Cardiac fibroblast (primary cell): ENCODE results near the gene TMEM143.
"Not testable (repeated sequence)": the region's sequence is repeated elsewhere in the genome, so short reads cannot be mapped to it uniquely, and the experiment has no call there.

Source experiments
- DNase-seq, 2 donors: peaks; one replicate each; pipeline versions ENCODE4 v3.0.0 to v3.0.0-alpha.2; 2010; ENCODE audit warnings: low read depth in 2 of 2
- H3K4me3 ChIP-seq, 2 donors: replicated peaks in 1 of 2; 1 replicate in 1 of 2; 2 replicates in 1 of 2; pipeline ENCODE4 v1.5.1; 2011; ENCODE audit warnings: low read depth in 2 of 2, low read length in 2 of 2, mild to moderate bottlenecking in 2 of 2, moderate library complexity in 1 of 2
- TF ChIP-seq, protein P1 (sequence below): IDR thresholded peaks from one replicate; pipeline ENCODE4 v1.5.1; 2011; ENCODE audit warnings: low read depth, mild to moderate bottlenecking, low read length, inconsistent platforms

TMEM143 gene

DNA sequence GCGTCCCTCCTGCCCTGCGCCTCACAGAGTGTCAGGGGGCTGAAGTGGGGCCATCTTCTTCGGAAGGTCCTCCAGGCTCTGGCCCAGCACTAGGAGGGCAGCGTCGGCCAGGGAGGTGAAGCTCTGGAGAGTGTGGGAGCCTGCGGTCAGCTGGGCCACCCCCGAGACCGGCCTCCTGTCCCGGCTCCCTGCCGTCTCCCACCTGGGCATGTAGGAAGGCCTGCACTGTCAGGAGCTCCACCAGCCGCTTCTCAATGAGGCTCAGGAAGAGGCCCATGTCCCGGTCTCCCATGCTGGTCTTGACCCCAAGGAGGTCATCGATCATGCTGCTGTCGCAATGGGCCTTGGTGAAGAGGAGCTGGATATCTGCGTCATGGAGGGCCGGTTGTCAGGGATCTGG lies 65.8 kb downstream of the TMEM143 start:
- no peak for DNase-seq
- TF ChIP-seq, protein P1, sequence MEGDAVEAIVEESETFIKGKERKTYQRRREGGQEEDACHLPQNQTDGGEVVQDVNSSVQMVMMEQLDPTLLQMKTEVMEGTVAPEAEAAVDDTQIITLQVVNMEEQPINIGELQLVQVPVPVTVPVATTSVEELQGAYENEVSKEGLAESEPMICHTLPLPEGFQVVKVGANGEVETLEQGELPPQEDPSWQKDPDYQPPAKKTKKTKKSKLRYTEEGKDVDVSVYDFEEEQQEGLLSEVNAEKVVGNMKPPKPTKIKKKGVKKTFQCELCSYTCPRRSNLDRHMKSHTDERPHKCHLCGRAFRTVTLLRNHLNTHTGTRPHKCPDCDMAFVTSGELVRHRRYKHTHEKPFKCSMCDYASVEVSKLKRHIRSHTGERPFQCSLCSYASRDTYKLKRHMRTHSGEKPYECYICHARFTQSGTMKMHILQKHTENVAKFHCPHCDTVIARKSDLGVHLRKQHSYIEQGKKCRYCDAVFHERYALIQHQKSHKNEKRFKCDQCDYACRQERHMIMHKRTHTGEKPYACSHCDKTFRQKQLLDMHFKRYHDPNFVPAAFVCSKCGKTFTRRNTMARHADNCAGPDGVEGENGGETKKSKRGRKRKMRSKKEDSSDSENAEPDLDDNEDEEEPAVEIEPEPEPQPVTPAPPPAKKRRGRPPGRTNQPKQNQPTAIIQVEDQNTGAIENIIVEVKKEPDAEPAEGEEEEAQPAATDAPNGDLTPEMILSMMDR: no peak
- H3K4me3 ChIP-seq: no peak overlapping the region

GRCh38 chr19:48296963-48297734 lies 66.6 kb downstream of the TMEM143 start:
- DNase-seq: no peak
- no peak overlapping the region for H3K4me3 ChIP-seq
- TF ChIP-seq, protein P1: no peak

DNA sequence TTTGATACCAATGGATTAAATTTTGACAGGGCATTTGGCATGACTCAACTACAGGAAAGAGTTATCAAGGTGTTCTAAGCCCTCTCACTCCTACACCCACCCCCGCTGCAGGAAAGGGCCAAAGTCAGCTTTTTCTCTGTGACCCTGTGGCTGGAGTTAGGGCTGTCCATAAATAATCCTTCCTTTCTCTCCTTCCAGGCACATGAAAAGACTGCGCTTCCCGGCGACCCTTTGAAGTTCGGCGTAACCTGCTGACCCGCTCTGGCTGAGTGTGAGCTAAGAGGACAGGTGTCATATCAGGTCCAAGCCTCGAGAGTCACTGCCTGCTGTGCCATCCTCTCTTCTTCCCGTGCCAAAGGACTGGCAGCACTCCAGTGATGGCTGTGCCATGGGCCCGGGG lies 68.3 kb downstream of the TMEM143 start:
- TF ChIP-seq, protein P1: no peak
- no peak for DNase-seq
- no peak overlapping the region for H3K4me3 ChIP-seq

- peak; percentile 74 to 90 for DNase-seq
Observed at GRCh38 chr19:48292798-48293197, 70.9 kb downstream of the TMEM143 start.

DNA sequence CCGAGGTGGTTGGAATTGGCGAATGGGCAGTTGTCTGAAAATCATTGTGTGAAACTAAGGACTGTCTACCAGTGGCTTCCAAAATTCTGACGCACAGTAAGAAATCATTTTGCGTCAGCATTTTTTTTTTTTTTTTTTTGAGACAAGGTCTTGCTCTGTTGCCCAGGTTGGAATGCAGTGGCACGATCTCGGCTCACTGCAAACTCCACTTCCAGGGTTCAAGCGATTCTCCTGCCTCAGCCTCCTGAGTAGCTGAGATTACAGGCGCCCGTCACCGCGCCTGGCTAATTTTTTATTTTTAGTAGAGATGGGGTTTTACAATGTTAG lies 72.3 kb downstream of the TMEM143 start:
- not testable (repeated sequence) for H3K4me3 ChIP-seq, DNase-seq

More at GRCh38 chr19:48292798-48293197, 70.9 kb downstream of the TMEM143 start:
- no peak overlapping the region for H3K4me3 ChIP-seq
- TF ChIP-seq, protein P1: no peak

DNA sequence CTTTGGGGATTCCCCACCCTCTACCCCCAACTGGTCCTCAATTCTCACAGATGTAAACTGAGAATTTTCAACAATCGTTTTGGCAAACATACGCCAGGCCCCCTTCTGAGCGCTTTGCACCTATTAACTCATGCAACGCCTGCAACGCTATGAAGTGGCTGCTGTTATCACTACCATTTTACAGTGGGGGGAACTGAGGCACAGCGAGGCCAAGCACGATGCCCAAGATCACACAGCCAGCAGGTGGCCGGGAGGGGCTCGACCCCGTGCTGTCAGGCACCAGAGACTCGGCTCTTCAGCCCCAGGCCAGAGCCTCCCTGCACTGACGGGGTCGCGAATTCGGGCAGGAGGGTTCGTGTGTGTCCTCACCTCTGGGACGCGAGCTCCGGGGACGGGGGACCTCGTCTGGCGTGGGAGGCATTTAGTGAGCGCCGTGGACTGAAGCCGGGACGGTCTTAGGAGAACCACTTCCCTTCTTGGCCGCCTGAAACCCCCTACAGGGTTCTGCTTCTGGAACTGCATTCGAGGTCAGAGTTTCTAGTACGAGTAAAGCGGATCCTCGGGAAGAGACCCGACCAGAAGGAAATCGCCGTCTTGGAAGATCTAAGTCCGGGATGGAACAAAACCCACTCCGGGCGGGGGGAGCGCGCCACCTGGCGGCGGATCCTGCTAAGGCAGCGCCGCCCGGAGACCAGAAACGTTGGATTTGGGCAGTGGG lies 72.8 kb downstream of the TMEM143 start:
- TF ChIP-seq, protein P1: peak; percentile 99
- peak; percentile 82 to 88 for DNase-seq
- peak overlapping the region; percentile 51 to 52 for H3K4me3 ChIP-seq

DNA sequence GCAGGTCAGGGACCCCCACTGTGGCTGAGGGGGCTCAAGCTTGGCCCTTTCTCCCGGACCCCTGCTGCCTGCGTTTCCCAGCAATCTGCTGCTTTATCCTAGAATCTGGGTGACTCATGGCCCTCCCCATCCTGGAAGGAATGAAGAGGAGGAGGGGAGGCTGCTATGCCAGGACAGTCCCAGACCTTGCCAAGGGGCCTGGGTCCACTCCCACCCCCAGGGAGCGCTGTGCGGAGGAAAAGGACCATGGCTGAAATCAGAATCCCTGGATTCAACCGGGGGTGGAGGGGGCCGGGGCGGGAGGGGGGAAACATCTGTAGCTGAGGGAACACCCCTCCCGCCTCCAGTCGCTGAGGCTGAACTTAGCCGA lies 73.4 kb downstream of the TMEM143 start:
- peak overlapping the region; percentile 13 to 24 for H3K4me3 ChIP-seq
- TF ChIP-seq, protein P1: no peak
- DNase-seq: peak; percentile 25 to 36
